IMR-90 (cell line): Measurements from ENCODE around the gene HYDIN. TPM values are rescaled to one million over a fixed set of nuclear protein-coding genes. Genes with fewer than 3 reads are reported as not detected.
"Not testable (repeated sequence)": the region's sequence is repeated elsewhere in the genome, so short reads cannot be mapped to it uniquely, and the experiment has no call there.

Experiments
- ATAC-seq: fragments of 200-7000 bp; cut with Tn5 transposase; 2 replicates; pipeline ENCODE4 v1.9.1; 2020; ENCODE audit warnings: low read depth, mild to moderate bottlenecking, moderate library complexity
- BruUV-seq: library from RNA; stranded (reverse); fragments of 400-500 nt; replicated peaks from 2 replicates; lab custom pipeline; 2021; lab: Mats Ljungman, UMichigan
- CTCF ChIA-PET: fragments of 300-600 bp; formaldehyde crosslinking; extraction: SDS; loops from one replicate; lab custom pipeline; 2021; ENCODE audit warnings: antibody characterized with exemption; lab: Yijun Ruan, JAX
- POLR2A ChIA-PET: fragments of 300-600 bp; sonication (Branson Sonifier 250); formaldehyde crosslinking; loops from one replicate; lab custom pipeline; 2022; ENCODE audit warnings: antibody characterized with exemption; ENCODE audit not compliant: unreplicated experiment; lab: Charles Lee
- DNase-seq: peaks from one replicate; pipeline ENCODE4 v3.0.0; 2013
- H2AFZ ChIP-seq: replicated peaks from 2 replicates; pipeline ENCODE3; 2013; ENCODE audit warnings: low read length, mild to moderate bottlenecking; ENCODE audit not compliant: poor library complexity
- H2AK5ac ChIP-seq: 2 replicates; pipeline ENCODE4 v1.6.1; 2013; ENCODE audit warnings: low read depth, low read length, inconsistent platforms
- H2AK9ac ChIP-seq: replicated peaks from 2 replicates; pipeline ENCODE3; 2013; ENCODE audit warnings: mild to moderate bottlenecking, low read depth, low read length, moderate library complexity; ENCODE audit not compliant: poor library complexity
- H2BK120ac ChIP-seq: 2 replicates; pipeline ENCODE4 v1.6.1; 2013; ENCODE audit warnings: low read depth, low read length, inconsistent platforms
- H2BK15ac ChIP-seq: 3 replicates; pipeline ENCODE4 v1.6.1; 2013; ENCODE audit warnings: low read depth, low read length, inconsistent platforms
- H2BK20ac ChIP-seq: 2 replicates; pipeline ENCODE4 v1.6.1; 2013; ENCODE audit warnings: low read depth, mild to moderate bottlenecking, inconsistent platforms, low read length, moderate library complexity
- H2BK5ac ChIP-seq: 2 replicates; pipeline ENCODE4 v1.6.1; 2013; ENCODE audit warnings: mild to moderate bottlenecking, low read depth, low read length, inconsistent platforms; ENCODE audit not compliant: poor library complexity, severe bottlenecking
- H3K14ac ChIP-seq: replicated peaks from 2 replicates; pipeline ENCODE4 v1.6.1; 2013; ENCODE audit warnings: low read depth, low read length, inconsistent platforms
- H3K18ac ChIP-seq: 2 replicates; pipeline ENCODE4 v1.6.1; 2013; ENCODE audit warnings: low read depth, low read length, control low read depth
- H3K23ac ChIP-seq: 2 replicates; pipeline ENCODE4 v1.6.1; 2013; ENCODE audit warnings: low read depth, low read length, inconsistent platforms
- H3K27ac ChIP-seq: 2 replicates; pipeline ENCODE4 v1.5.1; 2013; ENCODE audit warnings: mild to moderate bottlenecking, control low read depth, low read length; ENCODE audit not compliant: insufficient read depth
- H3K27me3 ChIP-seq: 2 replicates; pipeline ENCODE4 v1.6.1; 2013; ENCODE audit warnings: low read length; ENCODE audit not compliant: control insufficient read depth, insufficient read depth
- H3K36me3 ChIP-seq: 2 replicates; pipeline ENCODE4 v1.6.1; 2013; ENCODE audit warnings: low read length, mixed read lengths; ENCODE audit not compliant: control insufficient read depth, insufficient read depth
- H3K4ac ChIP-seq: 2 replicates; pipeline ENCODE4 v1.6.1; 2013; ENCODE audit warnings: low read depth, low read length, inconsistent platforms
- H3K4me1 ChIP-seq: 2 replicates; pipeline ENCODE4 v1.6.1; 2013; ENCODE audit warnings: low read length, mixed read lengths; ENCODE audit not compliant: control insufficient read depth, insufficient read depth
- H3K4me2 ChIP-seq: 2 replicates; pipeline ENCODE4 v1.6.1; 2013; ENCODE audit warnings: low read depth, mild to moderate bottlenecking, control low read depth, low read length, moderate library complexity
- H3K4me3 ChIP-seq: 2 replicates; pipeline ENCODE4 v1.5.1; 2013; ENCODE audit warnings: low read depth, mild to moderate bottlenecking, control low read depth, low read length, moderate library complexity; ENCODE audit not compliant: insufficient read depth
- H3K56ac ChIP-seq: 2 replicates; pipeline ENCODE4 v1.6.1; 2013; ENCODE audit warnings: low read length, inconsistent platforms; ENCODE audit not compliant: insufficient read depth; ENCODE audit errors: extremely low read depth
- H3K79me1 ChIP-seq, 2 experiments: 2 replicates each; pipeline ENCODE4 v1.6.1; 2013; ENCODE audit warnings: low read length in 2 of 2, inconsistent platforms in 1 of 2, low read depth in 1 of 2
- H3K9ac ChIP-seq: 2 replicates; pipeline ENCODE4 v1.6.1; 2013; ENCODE audit warnings: low read depth, low read length, control low read depth
- H3K9me1 ChIP-seq: 2 replicates; pipeline ENCODE4 v1.6.1; 2013; ENCODE audit warnings: low read length, inconsistent platforms; ENCODE audit not compliant: insufficient read depth
- H3K9me3 ChIP-seq: 2 replicates; pipeline ENCODE4 v1.6.1; 2013; ENCODE audit warnings: low read length; ENCODE audit not compliant: control insufficient read depth, insufficient read depth
- H4K20me1 ChIP-seq: 2 replicates; pipeline ENCODE4 v1.6.1; 2013; ENCODE audit warnings: low read length, inconsistent platforms; ENCODE audit not compliant: insufficient read depth
- H4K5ac ChIP-seq: 2 replicates; pipeline ENCODE4 v1.6.1; 2013; ENCODE audit warnings: mild to moderate bottlenecking, low read depth, low read length, control low read depth
- H4K8ac ChIP-seq, 2 experiments: 2 replicates each; pipeline ENCODE4 v1.6.1; 2013; ENCODE audit warnings: low read depth in 2 of 2, low read length in 2 of 2, control low read depth in 1 of 2, inconsistent platforms in 1 of 2
- H4K91ac ChIP-seq: 2 replicates; pipeline ENCODE4 v1.6.1; 2013; ENCODE audit warnings: low read depth, low read length, inconsistent platforms; ENCODE audit not compliant: insufficient read depth
- WGBS, 2 experiments: methylation state at CpG; one replicate each; pipeline versions ENCODE4 v1.1.5 to v1.1.7; 2013; ENCODE audit warnings: missing lambda C conversion rate in 2 of 2; ENCODE audit not compliant: insufficient read length in 1 of 2; ENCODE audit errors: extremely low coverage in 2 of 2; 5-methylcytosine and 5-hydroxymethylcytosine counted together
- dilution Hi-C: fragments of 300-500 bp; cut with HindIII; formaldehyde crosslinking; loops from one replicate; pipeline ENCODE4 v1.14.3; 2018; ENCODE audit warnings: low sequenced_read_pairs; ENCODE audit not compliant: unreplicated experiment
- in situ Hi-C: fragments of 300-500 bp; cut with MboI; formaldehyde crosslinking; loops from 3 replicates; pipeline ENCODE4 v1.14.3; 2019; ENCODE audit warnings: low sequenced_read_pairs, inconsistent platforms, mixed read lengths
- intact Hi-C: fragments of 100-400 bp; cut with micrococcal nuclease; formaldehyde crosslinking; loops from 2 replicates; pipeline ENCODE4 v1.10.0; 2022
- polyA plus RNA-seq, 3 experiments: library from polyadenylated mRNA; depleted of rRNA; stranded (reverse); fragments of >200 nt; gene quantifications; 2 replicates each; pipeline ENCODE4 v1.2.3, GENCODE V29; 2012; ENCODE audit warnings: low replicate concordance in 1 of 3
- total RNA-seq: library from RNA; depleted of rRNA; stranded (reverse); fragments of >200 nt; gene quantifications from 2 replicates; pipeline ENCODE4 v1.2.3, GENCODE V29; 2012

Gene HYDIN
- total and polyA plus RNA-seq, 2 of the 4 experiments (the other 2 are of a cell fraction) = 0.18 to 0.27 TPM

- ATAC-seq = peak; percentile 85
- intact Hi-C loops, H4K8ac ChIP-seq, H3K9me1 ChIP-seq, H2BK120ac ChIP-seq, H3K14ac ChIP-seq, H3K27ac ChIP-seq, H2AK9ac ChIP-seq, H3K4me3 ChIP-seq, H3K23ac ChIP-seq, H2AFZ ChIP-seq, CTCF ChIA-PET, H4K20me1 ChIP-seq, H3K56ac ChIP-seq, in situ Hi-C loops, H3K4me2 ChIP-seq, BruUV-seq, H2AK5ac ChIP-seq, H4K5ac ChIP-seq, dilution Hi-C loops, H2BK5ac ChIP-seq, H3K4ac ChIP-seq, H3K79me1 ChIP-seq, H3K4me1 ChIP-seq, H3K36me3 ChIP-seq, POLR2A ChIA-PET, H4K91ac ChIP-seq, H3K18ac ChIP-seq, H2BK15ac ChIP-seq, H3K27me3 ChIP-seq, DNase-seq, H2BK20ac ChIP-seq, H3K9ac ChIP-seq, H3K9me3 ChIP-seq: not testable (repeated sequence)
- WGBS, 2 experiments = no CpG with 5 or more reads among the region's 5 CpGs
These were observed 276.7 kb downstream of the HYDIN start for GRCh38 chr16:70953824-70954223.

GRCh38 chr16:70943551-70943950 lies 287.0 kb downstream of the HYDIN start:
- H2BK120ac ChIP-seq, H3K9me3 ChIP-seq, H2BK20ac ChIP-seq, H3K4me1 ChIP-seq, H3K9me1 ChIP-seq, H3K14ac ChIP-seq, H3K56ac ChIP-seq, H3K23ac ChIP-seq, H4K91ac ChIP-seq, POLR2A ChIA-PET, H3K9ac ChIP-seq, H3K79me1 ChIP-seq, CTCF ChIA-PET, H3K27me3 ChIP-seq, H4K8ac ChIP-seq, H2BK15ac ChIP-seq, H2BK5ac ChIP-seq, H2AK9ac ChIP-seq, H3K18ac ChIP-seq, H3K4me2 ChIP-seq, H2AFZ ChIP-seq, H3K4ac ChIP-seq, H3K27ac ChIP-seq, H4K5ac ChIP-seq, BruUV-seq, ATAC-seq, DNase-seq, intact Hi-C loops, in situ Hi-C loops, H3K36me3 ChIP-seq, dilution Hi-C loops, H4K20me1 ChIP-seq, H2AK5ac ChIP-seq, H3K4me3 ChIP-seq: not testable (repeated sequence)
- no CpG with 5 or more reads among the region's 15 CpGs for WGBS, 2 experiments
